Loucy (cell line): ENCODE results near the gene LYPLA2.

Source experiments
- H2AFZ ChIP-seq: fragments of 200-600 bp; sonication (generic); 2 replicates; pipeline ENCODE4 v1.6.0; 2016; ENCODE audit warnings: antibody characterized with exemption, mild to moderate bottlenecking, low read length, moderate library complexity
- H3F3A ChIP-seq: fragments of 200-600 bp; 2 replicates; pipeline ENCODE4 v1.6.0; 2016; ENCODE audit warnings: antibody characterized with exemption, low read depth, mild to moderate bottlenecking
- H3K27me3 ChIP-seq: fragments of 200-600 bp; sonication (generic); 2 replicates; pipeline ENCODE4 v1.6.1; 2014; ENCODE audit warnings: low read length, mild to moderate bottlenecking; ENCODE audit not compliant: insufficient read depth, poor library complexity, severe bottlenecking
- H3K36me3 ChIP-seq: fragments of 200-600 bp; sonication (generic); 2 replicates; pipeline ENCODE4 v1.6.1; 2016; ENCODE audit warnings: low read length; ENCODE audit not compliant: insufficient read depth
- H3K4me1 ChIP-seq: fragments of 200-600 bp; sonication (generic); 2 replicates; pipeline ENCODE4 v1.5.1; 2014; ENCODE audit warnings: low read length, mild to moderate bottlenecking; ENCODE audit not compliant: insufficient read depth, poor library complexity, severe bottlenecking
- H3K4me2 ChIP-seq: fragments of 200-600 bp; sonication (generic); 2 replicates; pipeline ENCODE4 v1.6.0; 2014; ENCODE audit warnings: antibody characterized with exemption, low read length, low read depth, mild to moderate bottlenecking; ENCODE audit not compliant: poor library complexity, severe bottlenecking
- H3K4me3 ChIP-seq: fragments of 200-600 bp; sonication (generic); 2 replicates; pipeline ENCODE4 v1.5.1; 2014; ENCODE audit warnings: low read length, mild to moderate bottlenecking, mixed read lengths; ENCODE audit not compliant: poor library complexity, severe bottlenecking
- H3K79me2 ChIP-seq: fragments of 200-600 bp; sonication (generic); 2 replicates; pipeline ENCODE4 v1.6.1; 2014; ENCODE audit warnings: low read length; ENCODE audit not compliant: insufficient read depth
- H3K9ac ChIP-seq: fragments of 200-600 bp; sonication (generic); 2 replicates; pipeline ENCODE4 v1.6.0; 2014; ENCODE audit warnings: mild to moderate bottlenecking, low read depth, low read length, moderate library complexity; ENCODE audit not compliant: poor library complexity, severe bottlenecking
- H3K9me2 ChIP-seq: fragments of 200-600 bp; sonication (generic); replicated peaks from 2 replicates; pipeline ENCODE4 v1.6.1; 2016; ENCODE audit warnings: low read depth, low read length, mixed read lengths
- H3K9me3 ChIP-seq: fragments of 200-600 bp; sonication (generic); 2 replicates; pipeline ENCODE4 v1.6.1; 2014; ENCODE audit warnings: mild to moderate bottlenecking, antibody characterized with exemption, low read length, low read depth; ENCODE audit not compliant: insufficient read depth
- H4K20me1 ChIP-seq: fragments of 200-600 bp; sonication (generic); 2 replicates; pipeline ENCODE4 v1.6.0; 2014; ENCODE audit warnings: antibody characterized with exemption, low read length, mild to moderate bottlenecking; ENCODE audit not compliant: insufficient read depth, poor library complexity, severe bottlenecking
- EZH2phosphoT487 ChIP-seq: fragments of 200-600 bp; IDR thresholded peaks from 2 replicates; pipeline ENCODE4 v1.6.1; 2018; ENCODE audit warnings: antibody characterized with exemption, mild to moderate bottlenecking, moderate library complexity, borderline replicate concordance
- TF ChIP-seq, protein P1 (sequence below): fragments of 200-600 bp; sonication (generic); conservative IDR thresholded peaks from 2 replicates; pipeline ENCODE4 v1.5.1; 2014; ENCODE audit warnings: mild to moderate bottlenecking, antibody characterized with exemption, low read length

The LYPLA2 gene

DNA sequence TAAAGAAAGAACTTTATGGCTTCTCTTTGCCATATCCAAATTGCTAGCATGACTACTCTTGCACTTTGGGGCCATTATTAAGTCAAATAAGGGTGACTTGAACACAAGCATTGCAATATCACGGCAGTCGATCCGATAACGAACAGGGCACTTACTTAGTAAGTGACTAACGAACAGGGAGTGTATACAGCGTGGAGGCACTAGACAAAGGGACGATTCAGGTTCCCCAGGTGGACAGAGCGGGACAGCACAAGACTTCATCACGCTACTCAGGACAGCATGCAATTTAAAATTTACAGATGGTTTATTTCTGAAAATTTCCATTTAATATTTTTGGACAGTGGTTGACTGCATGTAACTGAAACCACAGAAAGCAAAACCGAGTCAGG, 18.1 kb upstream of the LYPLA2 start:
- no peak overlapping the region for H2AFZ ChIP-seq
- H3K36me3 ChIP-seq, result no peaks in the 10 kb centered on the region
- H3K9me2 ChIP-seq, result no peaks in the 10 kb centered on the region
- no peaks in the 10 kb centered on the region for H3K4me1 ChIP-seq
- H3K79me2 ChIP-seq, result peaks cover 9% of the 10 kb centered on the region
- H4K20me1 ChIP-seq, result no peaks in the 10 kb centered on the region
- H3K4me3 ChIP-seq, result no peak overlapping the region
- no peak overlapping the region for H3K9ac ChIP-seq
- no peaks in the 10 kb centered on the region for H3K27me3 ChIP-seq
- no peaks in the 10 kb centered on the region for H3K9me3 ChIP-seq
- no peaks in the 10 kb centered on the region for H3F3A ChIP-seq
- TF ChIP-seq, protein P1, sequence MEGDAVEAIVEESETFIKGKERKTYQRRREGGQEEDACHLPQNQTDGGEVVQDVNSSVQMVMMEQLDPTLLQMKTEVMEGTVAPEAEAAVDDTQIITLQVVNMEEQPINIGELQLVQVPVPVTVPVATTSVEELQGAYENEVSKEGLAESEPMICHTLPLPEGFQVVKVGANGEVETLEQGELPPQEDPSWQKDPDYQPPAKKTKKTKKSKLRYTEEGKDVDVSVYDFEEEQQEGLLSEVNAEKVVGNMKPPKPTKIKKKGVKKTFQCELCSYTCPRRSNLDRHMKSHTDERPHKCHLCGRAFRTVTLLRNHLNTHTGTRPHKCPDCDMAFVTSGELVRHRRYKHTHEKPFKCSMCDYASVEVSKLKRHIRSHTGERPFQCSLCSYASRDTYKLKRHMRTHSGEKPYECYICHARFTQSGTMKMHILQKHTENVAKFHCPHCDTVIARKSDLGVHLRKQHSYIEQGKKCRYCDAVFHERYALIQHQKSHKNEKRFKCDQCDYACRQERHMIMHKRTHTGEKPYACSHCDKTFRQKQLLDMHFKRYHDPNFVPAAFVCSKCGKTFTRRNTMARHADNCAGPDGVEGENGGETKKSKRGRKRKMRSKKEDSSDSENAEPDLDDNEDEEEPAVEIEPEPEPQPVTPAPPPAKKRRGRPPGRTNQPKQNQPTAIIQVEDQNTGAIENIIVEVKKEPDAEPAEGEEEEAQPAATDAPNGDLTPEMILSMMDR, result no peak
- TF ChIP-seq EZH2phosphoT487, result no peak
- no peak overlapping the region for H3K4me2 ChIP-seq

DNA sequence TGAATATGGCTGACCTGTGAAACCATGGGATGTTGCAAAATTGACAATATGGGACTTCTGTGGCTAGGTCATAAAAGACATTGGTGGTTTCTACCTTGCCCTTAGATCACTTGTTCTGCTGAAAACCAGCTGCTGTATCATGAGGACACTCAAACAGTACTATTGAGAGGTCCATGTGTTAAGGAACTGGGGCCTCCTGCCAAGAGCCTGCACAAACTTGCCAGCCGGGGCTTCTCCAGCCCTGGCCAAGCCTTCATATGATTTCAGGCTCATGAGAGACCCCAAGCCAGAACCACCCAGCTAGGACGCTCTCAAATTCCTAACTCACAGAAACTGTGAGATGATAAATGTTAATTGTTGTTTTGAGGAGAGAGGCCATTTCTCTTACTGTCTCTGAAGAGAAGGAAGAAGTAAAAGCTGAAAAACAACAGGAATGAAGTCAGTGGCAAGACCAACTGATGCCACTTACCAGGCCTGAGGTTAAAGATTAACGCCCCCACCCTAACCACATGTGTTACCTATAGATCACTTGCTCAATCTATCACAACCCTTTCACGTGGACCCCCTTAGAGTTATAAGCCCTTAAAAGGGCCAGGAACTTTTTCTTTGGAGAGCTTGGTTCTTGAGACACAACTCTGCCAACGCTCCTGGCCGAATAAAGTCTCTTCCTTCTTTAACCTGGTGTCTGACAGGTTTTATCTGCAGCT, 16.6 kb upstream of the LYPLA2 start:
- no peak overlapping the region for H3K4me2 ChIP-seq
- TF ChIP-seq EZH2phosphoT487, result no peak
- TF ChIP-seq, protein P1, result no peak
- H3K27me3 ChIP-seq, result no peaks in the 10 kb centered on the region
- no peaks in the 10 kb centered on the region for H3K9me2 ChIP-seq
- H3K9me3 ChIP-seq, result no peaks in the 10 kb centered on the region
- H3K36me3 ChIP-seq, result no peaks in the 10 kb centered on the region
- no peak overlapping the region for H3K4me3 ChIP-seq
- no peak overlapping the region for H2AFZ ChIP-seq
- peaks cover 4% of the 10 kb centered on the region for H3K4me1 ChIP-seq
- H4K20me1 ChIP-seq, result peaks cover 10% of the 10 kb centered on the region
- H3F3A ChIP-seq, result no peaks in the 10 kb centered on the region
- H3K79me2 ChIP-seq, result peaks cover 21% of the 10 kb centered on the region
- H3K9ac ChIP-seq, result no peak overlapping the region

DNA sequence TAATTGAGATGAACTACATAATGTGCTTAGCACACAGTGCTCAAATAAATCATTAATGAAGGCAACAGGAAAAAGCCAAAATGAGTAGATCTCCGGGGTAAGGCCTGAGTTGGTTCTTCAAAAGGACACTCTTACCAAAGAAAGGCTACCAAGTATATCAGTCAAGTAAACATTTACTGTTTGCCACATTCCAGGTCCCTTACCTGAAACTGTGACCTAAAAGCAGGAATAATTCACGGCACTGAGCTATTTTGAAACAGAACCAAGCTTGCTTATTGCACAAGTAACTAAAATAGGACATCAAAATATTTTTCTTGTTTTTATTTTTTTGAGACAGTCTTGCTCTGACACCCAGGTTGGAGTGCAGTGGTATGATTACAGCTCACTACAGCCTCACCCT, 14.7 kb upstream of the LYPLA2 start:
- no peak overlapping the region for H3K4me3 ChIP-seq
- peaks cover 38% of the 10 kb centered on the region for H3K79me2 ChIP-seq

More for the DNA sequence above, 14.7 kb upstream of the LYPLA2 start:
- no peak overlapping the region for H3K4me2 ChIP-seq
- TF ChIP-seq EZH2phosphoT487, result no peak
- TF ChIP-seq, protein P1, result no peak
- H3K27me3 ChIP-seq, result no peaks in the 10 kb centered on the region
- H3K9me3 ChIP-seq, result no peaks in the 10 kb centered on the region
- H3F3A ChIP-seq, result no peaks in the 10 kb centered on the region
- no peaks in the 10 kb centered on the region for H3K9me2 ChIP-seq
- peaks cover 24% of the 10 kb centered on the region for H4K20me1 ChIP-seq
- H2AFZ ChIP-seq, result no peak overlapping the region
- H3K36me3 ChIP-seq, result no peaks in the 10 kb centered on the region
- peaks cover 11% of the 10 kb centered on the region for H3K4me1 ChIP-seq
- H3K9ac ChIP-seq, result no peak overlapping the region
